HepG2 (cell line): ENCODE results near the gene RNLS. TPM values are rescaled to one million over a fixed set of nuclear protein-coding genes. Genes with fewer than 3 reads are reported as not detected.

Source experiments
- ATAC-seq: fragments of 200-7000 bp; cut with Tn5 transposase; 3 replicates; pipeline ENCODE4 v1.9.1; 2020; ENCODE audit warnings: mild to moderate bottlenecking, moderate library complexity
- BruUV-seq: library from RNA; stranded (reverse); fragments of 400-500 nt; replicated peaks from 2 replicates; lab custom pipeline; 2021; lab: Mats Ljungman, UMichigan
- CTCF ChIA-PET: fragments of 300-600 bp; formaldehyde crosslinking; extraction: SDS; loops from one replicate; lab custom pipeline; 2021; ENCODE audit warnings: low total read pairs, inconsistent platforms, low intra/inter-chr PET ratio; lab: Yijun Ruan, JAX
- POLR2A ChIA-PET: fragments of 350-600 bp; sonication (Branson Sonifier 250); formaldehyde crosslinking; loops from one replicate; lab custom pipeline; 2020; ENCODE audit warnings: antibody characterized with exemption, inconsistent platforms; lab: Yijun Ruan, JAX
- DNase-seq: peaks from one replicate; pipeline ENCODE4 v3.0.0-alpha.2; 2015; ENCODE audit warnings: low spot score
- FAIRE-seq: peaks from 3 replicates; lab custom pipeline; 2011; peaks lifted over from hg19 to GRCh38; lab: Jason Lieb, UNC
- H2AFZ ChIP-seq: one replicate; pipeline ENCODE4 v1.6.1; 2011; ENCODE audit warnings: low read length, inconsistent platforms
- H3K27ac ChIP-seq: fragments of 300-600 bp; 3 replicates; pipeline ENCODE4 v1.8.0; 2011; ENCODE audit warnings: mixed run types, mild to moderate bottlenecking, mixed read lengths, low read length, inconsistent platforms; ENCODE audit not compliant: insufficient read depth; ENCODE audit errors: extremely low read length
- H3K27me3 ChIP-seq, 2 experiments: fragments of 200-600 bp in 1 of 2; 2 replicates in 1 of 2; 3 replicates in 1 of 2; pipeline versions ENCODE4 v1.6.0 to v1.8.0; 2011; ENCODE audit warnings: low read length in 2 of 2, mild to moderate bottlenecking in 2 of 2, moderate library complexity in 2 of 2, inconsistent platforms in 1 of 2; ENCODE audit not compliant: insufficient read depth in 2 of 2, control insufficient read depth in 1 of 2
- H3K36me3 ChIP-seq, 2 experiments: fragments of 200-600 bp in 1 of 2; replicated peaks in 1 of 2; 2 replicates in 1 of 2; 3 replicates in 1 of 2; pipeline versions ENCODE4 v1.5.1 to v1.8.0; 2011; ENCODE audit warnings: low read length in 2 of 2, inconsistent platforms in 1 of 2; ENCODE audit not compliant: insufficient read depth in 2 of 2, control insufficient read depth in 1 of 2
- H3K4me1 ChIP-seq: 2 replicates; pipeline ENCODE4 v1.5.1; 2012; ENCODE audit warnings: low read length, inconsistent platforms; ENCODE audit not compliant: insufficient read depth
- H3K4me2 ChIP-seq: 2 replicates; pipeline ENCODE4 v1.6.0; 2011; ENCODE audit warnings: low read depth, low read length, inconsistent platforms
- H3K4me3 ChIP-seq, 3 experiments: fragments of 200-600 bp in 1 of 3; sonication (generic), shearing (Covaris generic) in 1 of 3; replicated peaks in 1 of 3; 2 replicates each; pipeline ENCODE4 v1.5.1; 2011 to 2016; ENCODE audit warnings: low read length in 3 of 3, inconsistent platforms in 2 of 3, low read depth in 2 of 3, mild to moderate bottlenecking in 2 of 3, control low read depth in 1 of 3, mixed read lengths in 1 of 3; ENCODE audit not compliant: insufficient read depth in 1 of 3
- H3K79me2 ChIP-seq: one replicate; pipeline ENCODE4 v1.6.1; 2011; ENCODE audit warnings: low read length, inconsistent platforms; ENCODE audit not compliant: insufficient read depth
- H3K9ac ChIP-seq: 2 replicates; pipeline ENCODE4 v1.6.0; 2011; ENCODE audit warnings: mild to moderate bottlenecking, low read depth, low read length, inconsistent platforms; ENCODE audit not compliant: insufficient read depth
- H3K9me3 ChIP-seq: 2 replicates; pipeline ENCODE4 v1.5.1; 2012; ENCODE audit warnings: mild to moderate bottlenecking, low read length
- H4K20me1 ChIP-seq: 2 replicates; pipeline ENCODE4 v1.6.0; 2011; ENCODE audit warnings: inconsistent platforms, mild to moderate bottlenecking, low read length, moderate library complexity; ENCODE audit not compliant: insufficient read depth
- GATAD2A ChIP-seq: IDR thresholded peaks from 2 replicates; pipeline ENCODE4 v1.6.1; 2016
- HES4 ChIP-seq: sonication (generic); formaldehyde crosslinking; IDR thresholded peaks from 2 replicates; pipeline ENCODE4 v1.9.0; 2021; ENCODE audit warnings: mild to moderate bottlenecking, missing genetic modification reagents, borderline replicate concordance
- MLLT10 ChIP-seq: sonication (generic); formaldehyde crosslinking; IDR thresholded peaks from 2 replicates; pipeline ENCODE4 v1.4.0; 2020; ENCODE audit warnings: missing genetic modification reagents
- MXD4 ChIP-seq: IDR thresholded peaks from 2 replicates; pipeline ENCODE4 v1.6.1; 2016; ENCODE audit warnings: mild to moderate bottlenecking, missing biosample characterization, missing genetic modification reagents
- MZF1 ChIP-seq: sonication (generic); formaldehyde crosslinking; IDR thresholded peaks from 2 replicates; pipeline ENCODE4 v1.8.1; 2023; ENCODE audit warnings: mild to moderate bottlenecking, missing genetic modification reagents, borderline replicate concordance
- NCOR1 ChIP-seq: fragments of 200-600 bp; sonication (generic); IDR thresholded peaks from 2 replicates; pipeline ENCODE4 v1.7.0; 2017; ENCODE audit warnings: antibody characterized with exemption, low read length, borderline replicate concordance
- RBFOX2 ChIP-seq: fragments of 200-400 bp; formaldehyde crosslinking; IDR thresholded peaks from 2 replicates; pipeline ENCODE4 v1.6.1; 2017; ENCODE audit warnings: low read depth, mild to moderate bottlenecking, low read length
- SALL2 ChIP-seq: sonication (generic); formaldehyde crosslinking; IDR thresholded peaks from 2 replicates; pipeline ENCODE4 v1.8.1; 2023; ENCODE audit warnings: mild to moderate bottlenecking, missing genetic modification reagents, inconsistent platforms
- SIX1 ChIP-seq: sonication (generic); formaldehyde crosslinking; IDR thresholded peaks from 2 replicates; pipeline ENCODE4 v1.4.0; 2020; ENCODE audit warnings: missing genetic modification reagents, borderline replicate concordance
- SP2 ChIP-seq: sonication (generic); formaldehyde crosslinking; IDR thresholded peaks from 2 replicates; pipeline ENCODE4 v1.5.1; 2020; ENCODE audit warnings: mild to moderate bottlenecking, missing genetic modification reagents
- TEAD2 ChIP-seq: sonication (generic); formaldehyde crosslinking; IDR thresholded peaks from 2 replicates; pipeline ENCODE4 v1.9.0; 2021; ENCODE audit warnings: missing genetic modification reagents
- ZFP62 ChIP-seq: sonication (generic); formaldehyde crosslinking; IDR thresholded peaks from 2 replicates; pipeline ENCODE4 v1.4.0; 2020; ENCODE audit warnings: missing genetic modification reagents
- ZNF326 ChIP-seq: sonication (generic); formaldehyde crosslinking; IDR thresholded peaks from 2 replicates; pipeline ENCODE4 v1.4.0; 2020; ENCODE audit warnings: missing genetic modification reagents, borderline replicate concordance
- ZNF451 ChIP-seq: sonication (generic); formaldehyde crosslinking; IDR thresholded peaks from 2 replicates; pipeline ENCODE4 v1.5.0; 2020; ENCODE audit warnings: mild to moderate bottlenecking, missing genetic modification reagents
- ZNF510 ChIP-seq: sonication (generic); formaldehyde crosslinking; IDR thresholded peaks from 2 replicates; pipeline ENCODE4 v1.4.0; 2020; ENCODE audit warnings: low read depth, mild to moderate bottlenecking, missing genetic modification reagents
- ZNF552 ChIP-seq: sonication (generic); formaldehyde crosslinking; IDR thresholded peaks from 2 replicates; pipeline ENCODE4 v1.9.0; 2022; ENCODE audit warnings: missing genetic modification reagents, mild to moderate bottlenecking, borderline replicate concordance
- ZNF839 ChIP-seq: sonication (generic); formaldehyde crosslinking; IDR thresholded peaks from 2 replicates; pipeline ENCODE4 v1.4.0; 2020; ENCODE audit warnings: missing genetic modification reagents, mild to moderate bottlenecking, borderline replicate concordance
- WGBS: methylation state at CpG from one replicate; pipeline ENCODE4 v1.1.6; 2017; ENCODE audit warnings: low lambda C conversion rate; 5-methylcytosine and 5-hydroxymethylcytosine counted together
- in situ Hi-C: cut with HindIII; loops from 2 replicates; pipeline ENCODE4 v1.10.0; 2017; ENCODE audit warnings: low pct_unique_long_range_greater_than_20kb; ENCODE audit not compliant: extremely low pct_ligation_motif_present
- intact Hi-C: fragments of 100-400 bp; cut with micrococcal nuclease; formaldehyde crosslinking; loops from one replicate; pipeline ENCODE4 v1.10.0; 2022; ENCODE audit not compliant: unreplicated experiment
- polyA plus RNA-seq, 8 experiments: library from polyadenylated mRNA; depleted of rRNA in 3 of 8; stranded (reverse) in 7 of 8; unstranded in 1 of 8; fragments of >200 nt; fragmentation: Illumina TruSeq in 4 of 8; extraction: Trizol in 4 of 8; gene quantifications; 2 replicates each; pipeline versions ENCODE4 v1.2.1 to v1.2.3, GENCODE V29; 2011 to 2016; ENCODE audit warnings: low read depth in 4 of 8, missing spikeins in 1 of 8, mixed read lengths in 1 of 8; ENCODE audit not compliant: insufficient read depth in 1 of 8
- total RNA-seq, 5 experiments: library from RNA; depleted of rRNA; stranded (reverse); fragments of >200 nt; fragmentation: Illumina TruSeq; extraction: Trizol; gene quantifications; 2 replicates each; pipeline ENCODE4 v1.2.3, GENCODE V29; 2016; ENCODE audit warnings: low read depth in 1 of 5
- TF ChIP-seq, protein P1 (sequence below): sonication (generic); formaldehyde crosslinking; IDR thresholded peaks from 2 replicates; pipeline ENCODE4 v1.4.0; 2020; ENCODE audit warnings: missing genetic modification reagents, borderline replicate concordance
- TF ChIP-seq, protein P2 (sequence below): sonication (generic); formaldehyde crosslinking; IDR thresholded peaks from 2 replicates; pipeline ENCODE4 v1.4.0; 2020; ENCODE audit warnings: missing genetic modification reagents, borderline replicate concordance
- TF ChIP-seq, protein P3 (sequence below): sonication (generic); formaldehyde crosslinking; conservative IDR thresholded peaks from 2 replicates; pipeline ENCODE4 v1.8.0; 2022; ENCODE audit warnings: low read depth, missing genetic modification reagents

Gene RNLS
- total and polyA plus RNA-seq, 2 of the 13 experiments (the other 11 are each of a cell fraction or from before 2014, with no cell fraction given): not detected

DNA sequence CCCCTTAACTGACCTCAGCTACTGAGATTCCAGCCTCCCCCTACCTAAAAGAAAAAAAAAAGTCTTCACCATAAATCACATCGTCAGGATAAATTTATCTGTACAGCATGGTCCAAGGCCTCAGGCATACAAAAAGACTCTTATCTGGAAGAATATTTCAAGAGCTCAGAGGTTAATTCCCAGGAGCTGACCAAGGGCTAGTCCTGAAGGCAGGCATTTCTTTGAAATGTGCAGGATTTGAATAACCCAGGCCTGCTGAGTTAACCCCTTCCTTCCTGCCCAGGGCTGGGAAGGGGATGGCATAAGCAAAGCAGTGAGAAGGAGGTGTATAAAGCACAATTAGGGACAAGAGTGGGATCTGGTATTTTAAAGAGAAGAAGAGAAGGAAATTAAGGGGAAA is 111.2 kb downstream of the RNLS start (continued):
- no peak for TF ChIP-seq MLLT10 (CRISPR knock-in tag)
- no peak for TF ChIP-seq NCOR1
- TF ChIP-seq MXD4 (CRISPR knock-in tag): no peak
- TF ChIP-seq, protein P1, sequence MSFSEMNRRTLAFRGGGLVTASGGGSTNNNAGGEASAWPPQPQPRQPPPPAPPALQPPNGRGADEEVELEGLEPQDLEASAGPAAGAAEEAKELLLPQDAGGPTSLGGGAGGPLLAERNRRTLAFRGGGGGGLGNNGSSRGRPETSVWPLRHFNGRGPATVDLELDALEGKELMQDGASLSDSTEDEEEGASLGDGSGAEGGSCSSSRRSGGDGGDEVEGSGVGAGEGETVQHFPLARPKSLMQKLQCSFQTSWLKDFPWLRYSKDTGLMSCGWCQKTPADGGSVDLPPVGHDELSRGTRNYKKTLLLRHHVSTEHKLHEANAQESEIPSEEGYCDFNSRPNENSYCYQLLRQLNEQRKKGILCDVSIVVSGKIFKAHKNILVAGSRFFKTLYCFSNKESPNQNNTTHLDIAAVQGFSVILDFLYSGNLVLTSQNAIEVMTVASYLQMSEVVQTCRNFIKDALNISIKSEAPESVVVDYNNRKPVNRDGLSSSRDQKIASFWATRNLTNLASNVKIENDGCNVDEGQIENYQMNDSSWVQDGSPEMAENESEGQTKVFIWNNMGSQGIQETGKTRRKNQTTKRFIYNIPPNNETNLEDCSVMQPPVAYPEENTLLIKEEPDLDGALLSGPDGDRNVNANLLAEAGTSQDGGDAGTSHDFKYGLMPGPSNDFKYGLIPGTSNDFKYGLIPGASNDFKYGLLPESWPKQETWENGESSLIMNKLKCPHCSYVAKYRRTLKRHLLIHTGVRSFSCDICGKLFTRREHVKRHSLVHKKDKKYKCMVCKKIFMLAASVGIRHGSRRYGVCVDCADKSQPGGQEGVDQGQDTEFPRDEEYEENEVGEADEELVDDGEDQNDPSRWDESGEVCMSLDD (CRISPR knock-in tag): no peak
- no peak for TF ChIP-seq ZFP62 (CRISPR knock-in tag)
- TF ChIP-seq MZF1 (CRISPR knock-in tag): no peak
- TF ChIP-seq ZNF552: no peak
- no peak for TF ChIP-seq TEAD2
- no peak for TF ChIP-seq SALL2 (CRISPR knock-in tag)

DNA sequence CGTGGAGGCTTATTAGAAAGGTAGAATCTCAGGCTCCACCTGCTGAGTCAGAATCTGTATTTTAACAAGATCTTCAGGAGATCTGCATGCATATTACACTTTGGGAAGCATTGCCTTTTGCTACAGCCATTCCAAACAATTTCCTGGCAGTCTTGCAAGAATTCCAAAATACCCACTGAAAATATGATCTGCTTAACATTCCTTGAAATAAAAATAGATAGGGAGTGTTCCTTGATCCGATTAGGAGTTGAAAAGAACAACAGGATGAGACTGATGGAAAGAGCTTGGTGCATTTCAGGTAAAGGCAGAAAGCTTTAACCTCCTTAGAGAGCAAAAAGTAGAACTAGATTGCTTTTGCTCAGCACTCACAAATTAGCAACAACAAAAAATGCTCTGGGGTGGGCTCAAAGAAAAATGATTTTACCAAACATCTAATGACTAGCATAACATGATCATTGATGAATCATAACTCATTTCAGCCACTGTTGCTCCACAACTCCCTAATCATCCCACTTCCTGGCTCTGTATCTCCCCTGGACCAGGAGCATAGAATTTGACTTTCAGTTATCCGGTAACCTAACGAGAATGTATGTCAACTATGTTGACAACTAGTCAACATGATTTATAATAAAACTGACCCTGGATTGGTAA is 115.2 kb downstream of the RNLS start:
- 8% methylated on average over 4 of the region's 4 CpGs for WGBS
- no peaks in the 10 kb centered on the region for H3K36me3 ChIP-seq
- no peaks in the 10 kb centered on the region for H3K9me3 ChIP-seq
- H3K4me3 ChIP-seq: no peak overlapping the region
- ChIA-PET CTCF (no interaction called here), POLR2A (no interaction called here)
- FAIRE-seq (no peak), DNase-seq (no peak), ATAC-seq (no peak)
- no peaks in the 10 kb centered on the region for H4K20me1 ChIP-seq
- intact Hi-C loops (no loop called here), in situ Hi-C loops (no loop called here)
- H3K79me2 ChIP-seq: no peaks in the 10 kb centered on the region
- H3K27me3 ChIP-seq: no peaks in the 10 kb centered on the region
- H3K4me2 ChIP-seq: no peak overlapping the region
- H2AFZ ChIP-seq: no peak overlapping the region
- H3K9ac ChIP-seq: no peak overlapping the region
- BruUV-seq: no TSS peak
- no peaks in the 10 kb centered on the region for H3K4me1 ChIP-seq
- no peak overlapping the region for H3K27ac ChIP-seq
- TF ChIP-seq ZNF451 (CRISPR knock-in tag) (no peak), ZNF510 (no peak), HES4 (CRISPR knock-in tag) (no peak), SIX1 (CRISPR knock-in tag) (no peak), ZNF326 (no peak), ZNF839 (no peak), GATAD2A (CRISPR knock-in tag) (no peak), SP2 (no peak), RBFOX2 (no peak)
- TF ChIP-seq, protein P2, sequence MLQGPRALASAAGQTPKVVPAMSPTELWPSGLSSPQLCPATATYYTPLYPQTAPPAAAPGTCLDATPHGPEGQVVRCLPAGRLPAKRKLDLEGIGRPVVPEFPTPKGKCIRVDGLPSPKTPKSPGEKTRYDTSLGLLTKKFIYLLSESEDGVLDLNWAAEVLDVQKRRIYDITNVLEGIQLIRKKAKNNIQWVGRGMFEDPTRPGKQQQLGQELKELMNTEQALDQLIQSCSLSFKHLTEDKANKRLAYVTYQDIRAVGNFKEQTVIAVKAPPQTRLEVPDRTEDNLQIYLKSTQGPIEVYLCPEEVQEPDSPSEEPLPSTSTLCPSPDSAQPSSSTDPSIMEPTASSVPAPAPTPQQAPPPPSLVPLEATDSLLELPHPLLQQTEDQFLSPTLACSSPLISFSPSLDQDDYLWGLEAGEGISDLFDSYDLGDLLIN (CRISPR knock-in tag): no peak
- TF ChIP-seq, protein P3, sequence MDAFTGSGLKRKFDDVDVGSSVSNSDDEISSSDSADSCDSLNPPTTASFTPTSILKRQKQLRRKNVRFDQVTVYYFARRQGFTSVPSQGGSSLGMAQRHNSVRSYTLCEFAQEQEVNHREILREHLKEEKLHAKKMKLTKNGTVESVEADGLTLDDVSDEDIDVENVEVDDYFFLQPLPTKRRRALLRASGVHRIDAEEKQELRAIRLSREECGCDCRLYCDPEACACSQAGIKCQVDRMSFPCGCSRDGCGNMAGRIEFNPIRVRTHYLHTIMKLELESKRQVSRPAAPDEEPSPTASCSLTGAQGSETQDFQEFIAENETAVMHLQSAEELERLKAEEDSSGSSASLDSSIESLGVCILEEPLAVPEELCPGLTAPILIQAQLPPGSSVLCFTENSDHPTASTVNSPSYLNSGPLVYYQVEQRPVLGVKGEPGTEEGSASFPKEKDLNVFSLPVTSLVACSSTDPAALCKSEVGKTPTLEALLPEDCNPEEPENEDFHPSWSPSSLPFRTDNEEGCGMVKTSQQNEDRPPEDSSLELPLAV (CRISPR knock-in tag): no peak
